Stimulated activated CD4-positive, alpha-beta T cell treated with anti-CD3 and anti-CD28 coated beads, Interleukin-1b, Interleukin-23, amount 100 ng/mL, for 4 hours (primary cell): Measurements from ENCODE around the gene CORO1A.
"Not testable (repeated sequence)": the region's sequence is repeated elsewhere in the genome, so short reads cannot be mapped to it uniquely, and the experiment has no call there.

ENCODE experiments used
- DNase-seq, 2 donors: peaks; one replicate each; pipeline ENCODE4 v3.0.0-alpha.2; 2020; ENCODE audit warnings: low read depth in 2 of 2

The CORO1A gene

DNA sequence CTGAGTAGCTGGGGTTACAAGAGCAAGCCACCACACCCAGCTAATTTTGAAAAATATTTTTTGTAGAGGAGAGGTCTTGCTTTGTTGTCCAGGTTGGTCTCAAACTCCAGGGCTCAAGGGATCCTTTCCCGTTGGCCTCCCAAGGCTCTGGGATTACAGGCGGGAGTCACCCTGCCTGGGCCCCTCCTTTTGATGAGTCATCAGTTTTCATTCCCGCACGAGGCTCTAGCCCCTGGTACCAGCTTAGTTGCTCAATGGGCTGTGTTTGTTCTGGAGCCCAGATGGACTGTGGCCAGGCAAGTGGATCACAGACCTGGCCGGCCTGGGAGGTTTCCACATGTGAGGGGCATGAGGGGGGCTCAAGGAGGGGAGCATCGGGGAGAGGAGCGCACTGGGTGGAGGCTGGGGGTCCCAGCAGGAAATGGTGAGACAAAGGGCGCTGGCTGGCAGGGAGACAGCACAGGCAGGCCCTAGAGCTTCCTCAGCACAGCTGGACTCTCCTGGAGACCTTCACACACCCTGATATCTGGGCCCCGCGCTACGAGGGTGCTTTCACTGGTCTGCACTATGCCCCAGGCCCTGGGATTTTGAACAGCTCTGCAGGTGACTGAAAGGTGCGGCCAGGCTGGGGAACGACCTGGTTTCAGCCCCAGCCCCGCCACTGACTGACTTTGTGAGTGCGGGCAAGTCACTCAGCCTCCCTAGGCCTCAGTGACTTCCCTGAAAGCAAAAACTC lies 16.4 kb downstream of the CORO1A start:
- not testable (repeated sequence) for DNase-seq

DNA sequence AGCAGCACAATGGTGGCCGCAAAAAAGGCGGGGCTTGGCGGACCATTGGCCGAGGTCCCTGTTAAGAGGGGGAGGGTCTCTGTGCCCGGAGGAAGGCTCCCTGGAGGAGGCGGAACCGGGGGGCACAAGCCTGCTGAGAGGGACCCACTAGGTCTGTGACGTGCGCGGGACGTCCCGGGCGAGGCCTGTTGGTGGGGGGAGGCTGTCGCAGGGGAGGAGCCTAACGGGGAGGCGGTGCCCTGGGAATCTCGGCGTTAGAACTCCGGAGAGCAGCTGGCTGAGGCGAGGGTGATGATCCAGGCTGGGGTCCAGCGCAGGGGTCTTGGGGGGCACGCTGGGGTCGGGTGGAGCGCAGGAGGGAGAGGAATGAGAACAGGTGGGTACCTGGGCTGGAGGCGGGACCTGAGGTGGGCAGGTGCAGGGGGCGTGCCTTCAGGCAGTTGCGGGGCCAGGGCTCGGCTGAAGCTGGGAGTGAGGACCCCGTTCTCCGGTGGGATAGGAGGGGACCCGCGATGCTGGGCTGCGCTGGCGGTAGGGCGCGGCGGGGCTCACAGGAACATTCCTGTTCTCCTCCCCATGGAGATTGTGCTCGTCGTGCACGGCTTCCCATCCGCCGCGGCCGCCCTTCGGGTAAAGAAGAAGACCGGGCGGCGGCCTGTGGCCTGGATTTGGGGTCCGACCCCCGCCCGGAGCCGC lies 22.3 kb downstream of the CORO1A start:
- DNase-seq, result not testable (repeated sequence)

DNA sequence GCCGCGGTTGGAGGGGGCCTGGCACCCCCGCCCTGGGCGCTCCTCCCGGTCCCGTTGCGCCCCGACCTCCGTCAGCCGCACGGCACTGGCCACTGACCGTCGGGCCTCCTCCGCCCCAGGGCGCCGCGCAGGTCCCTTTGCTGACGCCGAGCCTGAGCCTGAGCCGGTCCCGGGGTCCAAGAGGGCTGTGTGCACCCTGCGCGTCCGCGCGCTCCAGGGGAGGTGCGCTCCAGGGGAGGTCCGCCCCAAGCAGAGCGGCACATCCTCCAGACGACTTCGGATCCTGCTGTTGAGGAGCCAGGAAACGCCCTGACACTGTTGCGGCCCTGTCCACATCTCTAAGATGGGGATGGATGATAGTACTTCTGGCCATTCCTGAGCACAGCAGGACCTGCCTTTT lies 22.9 kb downstream of the CORO1A start:
- not testable (repeated sequence) for DNase-seq

DNA sequence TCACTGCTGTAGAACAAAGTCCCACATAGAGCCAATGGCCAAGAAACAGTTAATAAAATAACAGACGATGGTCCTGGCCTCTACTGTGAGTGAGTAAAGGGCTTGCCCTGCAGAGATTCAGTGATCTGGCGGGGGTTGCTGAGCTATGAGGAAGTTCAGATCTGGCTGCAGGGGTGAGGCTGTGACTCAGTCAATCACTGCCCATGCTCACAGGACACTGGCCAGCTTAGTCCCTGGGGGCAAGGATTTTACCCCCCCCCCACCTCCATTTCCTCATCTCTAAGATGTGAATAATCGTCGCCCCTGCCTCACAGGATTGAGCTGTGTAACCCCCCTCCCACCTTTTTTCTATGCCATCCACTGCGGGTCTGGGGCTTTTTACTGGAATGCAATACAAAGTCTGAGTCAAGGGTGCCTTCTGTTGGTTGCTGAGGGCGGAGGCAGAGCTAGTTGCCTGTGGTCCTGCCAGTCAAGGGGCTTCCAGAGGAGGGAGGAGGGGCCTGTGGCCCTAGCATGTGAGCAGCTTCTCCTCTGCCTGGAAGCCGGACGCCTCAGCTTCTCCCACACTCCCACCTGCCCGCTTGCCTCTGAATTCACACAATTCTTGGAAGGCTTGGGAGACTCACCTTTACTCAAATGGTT lies 23.8 kb downstream of the CORO1A start:
- DNase-seq, result not testable (repeated sequence)

DNA sequence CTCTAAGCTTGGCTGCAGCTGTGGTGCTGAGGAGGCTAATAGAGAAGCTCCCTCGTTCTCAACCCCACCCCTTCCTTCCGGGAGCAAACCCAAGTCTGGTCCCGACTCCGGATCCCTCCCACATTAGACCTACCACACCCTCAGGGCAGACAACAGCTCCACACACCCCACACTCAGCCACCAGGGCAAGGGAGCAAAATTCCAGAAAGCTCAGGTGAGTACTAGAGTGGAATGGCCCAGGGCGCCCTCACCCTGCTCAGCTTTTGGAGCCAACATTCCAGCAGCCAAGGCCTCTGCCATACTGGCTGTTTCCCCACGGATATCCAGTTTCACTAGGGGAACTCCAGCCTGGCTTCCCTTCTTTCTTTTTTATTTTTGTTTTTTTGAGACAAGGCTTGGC lies 25.6 kb downstream of the CORO1A start:
- DNase-seq, result not testable (repeated sequence)

DNA sequence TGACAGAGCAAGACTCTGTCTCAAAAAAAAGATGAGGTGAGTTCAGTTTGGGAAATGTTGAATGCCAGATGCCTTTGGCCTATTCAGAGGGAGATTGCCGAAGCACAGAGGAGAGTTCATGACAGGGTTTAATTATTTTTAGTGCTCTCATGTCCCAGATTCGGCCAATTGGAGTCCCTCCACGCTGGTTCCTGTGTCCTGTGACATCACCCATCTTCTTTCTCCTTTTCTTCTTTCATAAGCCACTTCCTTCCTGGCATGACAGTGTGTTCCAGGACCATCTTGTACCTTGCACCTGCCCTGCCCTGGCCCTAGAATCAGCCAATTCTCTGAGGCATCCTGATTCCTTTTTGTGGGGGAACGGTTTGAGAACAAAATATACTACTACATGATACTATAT lies 28.0 kb downstream of the CORO1A start:
- not testable (repeated sequence) for DNase-seq

DNA sequence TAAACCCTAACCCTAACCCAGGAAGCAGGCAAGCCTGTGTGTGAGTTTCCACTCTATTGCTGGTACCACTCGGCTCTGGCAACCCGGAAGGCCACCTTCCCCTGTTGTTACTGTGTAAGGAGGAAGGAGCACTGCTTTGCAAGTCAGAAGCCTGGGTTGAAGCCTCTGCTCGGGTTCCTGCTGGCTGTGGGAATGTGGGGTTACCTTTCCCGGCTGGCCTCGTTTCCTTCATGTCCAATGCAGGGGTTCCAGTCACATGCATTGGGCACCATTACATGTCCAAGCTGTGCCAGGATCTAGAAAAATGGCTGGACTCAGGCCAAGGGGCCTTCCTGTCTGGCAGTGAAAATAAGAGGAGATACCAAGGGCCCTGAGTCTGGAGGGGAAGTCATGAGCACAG lies 33.7 kb downstream of the CORO1A start:
- DNase-seq, result not testable (repeated sequence)
